Vagina (tissue), 2 donors: ENCODE results near the gene RPRD1B.

Source experiments
- CTCF ChIP-seq, 3 experiments: fragments of 450-650 bp in 2 of 3; fragments of 200-600 bp in 1 of 3; sonication (generic) in 1 of 3; IDR thresholded peaks; one replicate each; pipeline ENCODE4 v1.5.1; 2017 to 2019; ENCODE audit warnings: antibody characterized with exemption in 3 of 3, mild to moderate bottlenecking in 2 of 3, moderate library complexity in 2 of 3
- POLR2A ChIP-seq, 2 donors: fragments of 450-650 bp; IDR thresholded peaks; one replicate each; pipeline ENCODE4 v1.6.1; 2017; ENCODE audit warnings: antibody characterized with exemption in 2 of 2, mild to moderate bottlenecking in 2 of 2, moderate library complexity in 2 of 2
- POLR2AphosphoS5 ChIP-seq, 2 donors: sonication (generic); formaldehyde crosslinking; IDR thresholded peaks; one replicate each; pipeline ENCODE4 v1.9.0; 2017; ENCODE audit warnings: antibody characterized with exemption in 2 of 2, mild to moderate bottlenecking in 2 of 2, low read depth in 1 of 2; ENCODE audit not compliant: insufficient read depth in 1 of 2

GRCh38 chr20:38062890-38063289 lies 29.3 kb downstream of the RPRD1B start:
- no peak for TF ChIP-seq CTCF (IDR thresholded peaks at IDR 0.05)
- TF ChIP-seq POLR2AphosphoS5 (IDR thresholded peaks at IDR 0.05; ENCODE audit: insufficient read depth in 1 of 2, low read depth in 1 of 2): no peak
- no peak for TF ChIP-seq POLR2A (IDR thresholded peaks at IDR 0.05)
